ENCODE measurements around the gene EGLN3. TPM values are rescaled to one million over a fixed set of nuclear protein-coding genes. Genes with fewer than 3 reads are reported as not detected.
"Not testable (repeated sequence)": the region's sequence is repeated elsewhere in the genome, so short reads cannot be mapped to it uniquely, and the experiment has no call there.

The EGLN3 gene
- polyA plus RNA-seq, 12 donors, result 25.7 to 266 (median 62.6) TPM

DNA sequence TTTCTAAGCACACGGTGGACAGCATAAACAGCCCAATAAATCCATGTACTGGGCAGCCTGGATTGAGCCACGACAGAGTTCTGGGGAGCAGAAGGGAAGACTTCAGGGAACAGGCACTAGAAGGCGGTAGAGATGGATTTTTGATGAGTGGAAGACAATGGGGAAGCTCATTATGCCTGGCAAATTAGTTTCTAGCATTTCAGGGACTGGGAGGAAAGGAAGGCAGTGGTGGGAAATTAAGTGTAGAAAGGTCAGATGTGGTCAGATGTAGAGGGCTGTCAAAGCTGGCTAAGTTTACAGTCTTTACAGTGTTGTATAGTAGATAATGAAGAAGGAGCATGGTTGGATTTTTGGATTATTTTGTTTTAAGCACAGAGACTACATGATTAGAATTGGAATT lies 9.2 kb downstream of the EGLN3 start:
- no peak for DNase-seq

DNA sequence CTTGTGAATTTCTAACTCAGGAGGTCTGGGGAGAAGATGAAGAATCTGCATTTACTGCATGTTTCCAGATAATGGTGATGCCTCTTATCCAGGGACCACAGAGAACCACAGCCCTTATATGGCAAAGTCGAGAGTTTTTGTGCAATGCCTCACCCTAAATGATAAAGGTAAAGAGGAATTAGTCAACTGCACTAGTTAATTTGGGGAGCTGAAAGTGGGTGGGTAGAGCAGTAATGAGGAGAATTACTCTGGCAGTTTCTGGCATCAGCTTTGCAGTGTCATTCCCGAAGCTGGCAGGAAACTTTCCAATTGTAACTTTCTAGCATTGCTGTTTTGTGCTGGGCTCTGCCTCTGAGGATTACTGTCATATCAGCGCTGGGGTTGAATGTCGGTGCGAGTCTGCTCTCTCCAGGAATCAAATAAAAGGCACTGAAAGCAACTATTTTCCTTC lies 10.3 kb downstream of the EGLN3 start:
- no peak for DNase-seq

DNA sequence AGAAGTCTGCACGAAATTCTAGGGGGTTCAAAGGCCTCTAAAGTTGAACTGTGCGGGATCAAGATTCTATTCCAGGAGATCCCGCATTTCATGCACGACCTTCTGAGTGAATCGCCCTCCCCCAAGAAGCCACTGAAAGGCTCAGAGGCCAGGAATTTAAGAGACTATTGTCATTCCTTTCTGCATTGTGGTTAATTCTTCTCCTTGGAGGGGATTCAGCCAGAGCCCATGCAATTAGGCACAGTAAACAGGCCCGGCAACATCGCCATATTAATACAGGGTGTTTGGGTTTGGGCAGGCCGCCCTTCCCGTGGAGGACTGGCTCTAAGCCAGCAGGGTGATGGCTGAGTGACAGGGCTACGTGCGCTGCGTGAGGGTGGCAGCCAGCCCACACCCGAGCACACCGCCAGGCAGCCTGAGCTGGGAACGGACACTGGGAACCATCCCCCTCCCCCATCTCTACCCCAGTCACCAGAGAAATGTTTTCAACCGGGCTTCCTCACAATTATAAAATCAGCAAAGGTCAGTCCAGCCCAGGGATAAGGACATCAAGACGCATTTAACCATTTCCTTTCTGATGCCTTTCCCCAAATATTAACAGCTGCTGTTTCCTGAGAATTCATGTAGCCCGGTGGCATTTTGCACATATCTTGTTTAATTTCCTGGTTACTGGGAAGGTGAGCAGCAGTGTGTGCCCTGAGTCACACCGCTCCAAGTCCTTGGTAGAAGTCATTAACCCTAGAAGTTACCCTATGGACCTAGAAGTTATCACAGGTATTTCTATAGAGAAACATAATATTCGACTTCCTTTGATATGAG lies 12.5 kb downstream of the EGLN3 start:
- no peak for DNase-seq

DNA sequence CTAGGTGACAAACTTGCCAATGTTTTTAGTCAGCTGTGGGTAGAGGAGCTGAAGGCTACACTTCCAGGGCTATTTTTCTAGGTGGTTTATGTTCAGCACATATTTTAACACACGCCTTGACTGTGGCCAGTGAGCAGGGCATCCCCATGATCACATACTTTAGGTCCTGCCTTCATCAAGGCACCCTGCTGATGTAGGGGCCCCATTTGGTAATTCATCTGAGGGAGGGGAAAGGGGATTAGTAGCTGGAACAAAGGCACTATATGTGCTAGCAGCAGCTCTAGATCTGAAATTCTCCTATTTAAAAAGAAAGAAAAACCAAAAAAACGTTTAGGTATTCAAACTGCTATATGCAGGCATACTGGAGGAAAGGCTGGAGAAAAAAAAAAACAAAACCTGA lies 14.5 kb downstream of the EGLN3 start:
- DNase-seq, result no peak

DNA sequence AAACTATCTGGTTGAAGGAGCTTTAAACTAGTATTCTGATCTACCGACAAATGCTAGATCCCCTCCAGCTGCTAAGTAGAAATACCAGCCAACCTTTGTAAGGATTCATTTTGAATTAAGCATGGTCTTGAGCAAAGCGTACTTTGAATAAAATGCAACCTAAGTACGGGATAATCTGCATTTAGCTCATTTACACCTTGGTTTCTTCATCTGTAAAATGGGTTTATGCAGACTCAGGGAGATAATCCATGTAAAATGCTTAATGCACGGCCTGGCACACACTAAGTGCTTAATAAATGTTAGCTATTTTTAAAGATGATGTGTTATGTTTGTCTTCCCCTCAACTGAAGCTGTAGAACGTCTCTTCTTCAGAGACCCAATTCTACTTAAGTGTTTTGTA lies 15.9 kb downstream of the EGLN3 start:
- DNase-seq, result no peak

DNA sequence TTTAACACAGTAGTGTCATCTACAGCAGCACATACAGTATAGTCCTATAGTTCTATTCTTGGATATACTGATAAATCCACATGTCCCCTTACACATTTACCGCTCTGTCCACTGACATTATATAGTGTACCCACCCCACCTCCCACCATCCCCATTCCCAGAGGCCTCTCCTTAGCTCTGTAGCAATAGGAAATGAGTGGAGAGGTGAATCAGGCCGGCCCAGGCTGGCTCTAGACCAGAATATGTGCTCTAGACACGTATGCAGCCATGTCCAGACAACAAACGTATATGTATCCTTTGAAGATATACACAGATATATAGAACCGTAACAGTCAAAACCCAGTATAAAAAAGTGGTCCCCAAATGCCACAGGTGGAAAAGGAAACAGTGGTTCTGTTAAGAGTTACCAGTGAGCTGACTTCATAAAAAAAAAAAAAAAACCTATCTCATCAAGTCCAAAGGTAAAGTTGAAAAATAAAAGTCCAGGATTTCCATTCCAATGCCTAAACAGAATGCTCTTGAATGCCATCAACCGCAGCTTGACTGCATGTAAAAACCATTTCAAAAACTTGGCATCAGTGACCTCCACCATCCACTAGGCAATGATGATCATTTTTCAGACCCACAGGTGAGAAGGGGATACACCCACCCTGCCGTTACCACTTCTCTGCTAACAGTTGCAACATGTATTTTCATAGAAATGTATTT lies 16.7 kb downstream of the EGLN3 start:
- no peak for DNase-seq

DNA sequence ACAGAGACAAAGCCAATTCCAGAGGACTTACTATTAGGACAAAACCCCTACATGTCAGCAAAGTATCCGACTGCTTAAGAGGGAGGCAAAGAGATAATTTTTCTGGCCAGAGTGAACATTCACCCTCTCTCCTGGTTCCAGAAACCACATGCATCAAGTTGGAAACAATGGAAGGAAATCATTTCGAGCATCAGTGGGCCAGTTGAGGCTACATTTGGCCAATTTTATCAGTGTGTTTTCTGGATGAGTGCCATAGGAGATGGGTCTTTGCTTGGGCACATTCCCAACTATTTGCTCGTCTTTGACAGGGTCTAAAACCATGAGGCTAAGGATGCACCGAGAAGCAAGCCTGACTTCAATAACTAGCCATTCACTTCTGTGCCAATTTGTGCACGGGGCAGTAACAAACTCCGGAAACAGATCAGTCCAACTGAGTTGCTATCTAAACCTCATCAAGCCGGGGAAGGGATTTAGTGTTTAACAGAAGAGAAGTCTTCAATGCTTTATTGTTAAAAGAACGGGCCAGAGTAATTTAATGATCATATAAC lies 17.4 kb downstream of the EGLN3 start:
- DNase-seq, result no peak

DNA sequence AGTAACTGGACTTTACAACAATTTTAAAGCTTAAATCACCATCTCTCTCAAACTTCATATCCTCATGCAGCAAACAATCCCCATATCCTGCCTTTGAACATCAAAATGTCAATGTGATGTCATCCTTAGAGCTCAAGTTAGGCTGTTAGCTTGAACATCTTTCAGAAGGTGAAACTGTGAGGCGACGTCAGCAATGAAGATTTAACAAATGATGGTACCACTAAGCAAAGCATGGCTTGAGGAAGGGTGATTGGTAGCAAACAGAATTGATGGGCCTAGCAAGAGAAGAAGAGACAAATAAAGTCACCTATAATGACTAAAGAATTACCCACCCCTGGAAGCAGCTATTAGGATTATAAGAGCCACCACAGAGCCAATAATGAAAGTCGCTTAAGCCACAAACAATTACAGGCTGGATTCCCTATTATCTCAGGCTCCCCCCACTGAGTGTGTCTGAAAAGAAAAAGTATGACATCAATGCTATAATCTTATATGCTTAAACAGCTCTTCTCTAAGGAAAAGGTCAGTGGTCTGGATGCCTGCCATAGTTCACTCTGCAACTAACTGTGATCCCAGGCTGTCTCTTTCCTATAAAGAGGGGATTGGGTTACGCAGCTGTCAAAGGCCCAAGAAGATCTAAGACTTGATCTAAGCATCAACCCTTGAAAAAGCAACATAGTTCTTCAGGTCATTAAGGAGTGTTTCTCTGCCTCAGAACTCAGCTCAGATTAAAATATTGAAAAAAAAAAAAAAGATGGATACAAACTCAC lies 18.1 kb downstream of the EGLN3 start:
- no peak for DNase-seq

DNA sequence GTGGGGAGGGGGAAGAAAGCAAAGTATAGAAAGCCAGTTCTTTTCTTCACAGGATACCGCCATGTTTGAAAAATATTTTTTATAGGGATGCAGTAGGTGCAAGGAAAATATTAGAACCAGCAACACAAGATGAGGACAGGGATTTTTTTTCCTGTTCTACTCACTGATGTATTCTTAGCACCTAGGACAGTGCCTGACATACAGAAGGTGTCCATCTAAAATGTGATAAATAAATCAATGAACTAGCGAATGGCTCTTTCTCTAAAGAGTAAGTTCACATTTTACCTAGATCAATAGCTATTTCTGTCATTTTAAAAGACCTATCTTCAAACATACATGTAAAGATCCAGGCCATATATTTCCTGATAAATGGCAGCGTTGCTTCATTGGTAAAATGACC lies 18.8 kb downstream of the EGLN3 start:
- no peak for DNase-seq

DNA sequence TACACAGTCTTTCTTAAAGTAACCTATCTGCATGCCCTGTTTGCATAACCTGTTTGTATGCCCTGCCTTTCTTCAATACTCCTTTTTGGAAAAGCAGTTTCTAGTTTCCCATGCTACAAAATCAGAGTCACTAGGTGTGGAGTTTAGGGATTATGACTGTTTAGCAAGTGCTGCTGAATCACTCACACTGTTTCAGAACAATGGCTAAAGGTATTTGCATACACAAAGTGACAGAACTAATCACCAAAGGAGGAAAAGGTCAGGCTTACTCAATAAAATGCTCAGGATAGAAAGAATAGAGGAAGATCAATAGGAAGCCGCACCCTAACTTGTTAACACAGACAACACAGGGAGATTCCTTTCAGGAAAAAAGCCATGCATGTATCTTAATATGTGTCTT lies 19.4 kb downstream of the EGLN3 start:
- no peak for DNase-seq

DNA sequence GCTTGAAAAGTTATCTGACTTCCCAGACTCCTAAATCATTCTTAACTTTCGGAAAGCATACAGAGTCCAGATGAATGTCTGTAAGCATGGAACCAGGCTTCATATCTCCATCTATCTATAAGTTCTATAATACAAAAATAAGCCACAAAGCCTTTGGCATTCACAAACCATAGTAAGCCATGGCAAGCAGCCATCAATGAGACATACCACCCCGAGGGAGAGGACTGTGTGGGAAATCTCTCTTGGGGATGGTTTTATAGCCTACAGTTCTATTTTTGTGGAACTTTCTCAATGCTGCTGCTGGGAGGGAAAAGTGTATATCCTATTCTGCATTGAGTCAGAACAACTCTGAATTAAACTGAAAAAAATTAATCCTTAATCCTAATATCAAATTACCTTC lies 20.4 kb downstream of the EGLN3 start:
- no peak for DNase-seq

DNA sequence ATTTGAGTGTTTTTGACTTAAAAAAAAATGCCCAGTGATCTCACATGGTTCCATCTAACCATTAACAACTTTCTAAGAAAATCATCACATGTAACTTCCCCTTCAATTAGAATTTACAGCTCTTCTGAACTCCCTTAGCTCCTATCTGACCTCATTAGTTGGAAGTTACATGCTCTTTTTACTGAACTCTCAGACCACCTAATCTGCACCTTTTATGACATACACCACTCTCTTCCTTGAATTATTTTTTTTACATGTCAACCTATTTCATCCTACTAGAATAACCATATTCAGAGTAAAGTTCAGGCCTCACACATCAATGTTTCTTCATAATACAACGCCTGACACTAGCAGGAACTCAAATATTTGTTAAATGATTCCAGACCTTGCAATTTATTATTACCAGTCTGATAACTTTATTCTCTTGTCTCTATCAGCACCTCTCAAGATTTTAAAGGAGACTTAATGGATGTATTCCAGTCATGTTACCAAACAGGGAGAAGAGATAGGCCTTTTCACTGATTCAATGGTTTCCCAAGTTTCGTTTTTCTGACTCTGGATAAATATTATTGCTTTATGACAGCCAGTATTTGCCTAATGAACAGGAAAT lies 21.0 kb downstream of the EGLN3 start:
- no peak for DNase-seq

DNA sequence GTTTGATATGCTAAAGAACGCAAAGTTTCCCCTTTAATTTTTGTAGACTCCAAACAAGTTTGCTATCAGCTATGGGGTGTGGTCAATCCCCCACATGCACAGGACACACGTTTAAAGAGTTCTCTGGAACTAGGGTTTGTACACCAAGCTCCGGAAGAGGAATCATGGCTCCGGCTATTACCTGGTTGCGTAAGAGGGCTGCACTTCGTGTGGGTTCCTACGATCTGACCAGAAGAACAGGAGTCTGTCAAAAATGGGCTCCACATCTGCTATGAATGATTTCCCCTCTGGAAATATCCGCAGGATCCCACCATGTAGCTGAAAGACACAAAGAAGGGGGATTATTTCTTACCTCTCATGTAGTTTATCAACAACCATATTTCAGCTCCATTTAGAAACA lies 22.0 kb downstream of the EGLN3 start:
- DNase-seq, result no peak

DNA sequence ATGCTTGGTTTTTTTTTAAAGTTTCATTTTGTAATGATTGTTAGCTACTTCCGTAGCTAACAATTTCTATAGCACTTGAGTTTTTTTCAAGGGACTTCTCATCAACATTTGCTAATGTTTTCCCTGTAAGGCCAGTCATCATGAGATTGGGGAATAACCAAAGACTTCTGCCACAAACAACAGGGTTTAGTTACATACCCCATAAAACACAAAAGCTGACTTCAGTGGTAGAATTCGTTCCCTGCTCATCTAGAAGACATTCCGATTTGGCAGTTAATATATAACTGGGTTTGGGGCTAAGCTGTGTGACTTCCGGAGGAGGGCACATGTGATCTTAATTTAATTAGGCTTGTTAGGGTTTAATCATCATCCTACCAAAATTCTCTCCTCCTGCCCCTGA lies 22.9 kb downstream of the EGLN3 start:
- no peak for DNase-seq

DNA sequence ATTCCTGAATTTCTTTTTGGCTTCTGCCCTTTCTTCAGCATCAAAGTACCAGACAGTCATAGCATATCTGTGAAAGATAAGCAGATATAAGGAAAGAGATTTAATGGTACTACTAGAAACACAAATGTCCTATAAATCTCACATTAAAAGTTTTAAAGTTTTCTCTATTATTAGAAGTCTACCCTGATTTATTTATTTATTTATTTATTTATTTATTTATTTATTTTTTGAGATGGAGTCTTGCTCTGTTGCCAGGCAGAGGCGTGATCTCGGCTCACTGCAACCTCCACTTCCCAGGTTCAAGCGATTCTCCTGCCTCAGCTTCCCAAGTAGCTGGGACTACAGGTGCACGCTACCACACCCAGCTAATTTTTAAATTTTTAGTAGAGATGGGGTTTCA lies 23.9 kb downstream of the EGLN3 start:
- DNase-seq, result not testable (repeated sequence)

DNA sequence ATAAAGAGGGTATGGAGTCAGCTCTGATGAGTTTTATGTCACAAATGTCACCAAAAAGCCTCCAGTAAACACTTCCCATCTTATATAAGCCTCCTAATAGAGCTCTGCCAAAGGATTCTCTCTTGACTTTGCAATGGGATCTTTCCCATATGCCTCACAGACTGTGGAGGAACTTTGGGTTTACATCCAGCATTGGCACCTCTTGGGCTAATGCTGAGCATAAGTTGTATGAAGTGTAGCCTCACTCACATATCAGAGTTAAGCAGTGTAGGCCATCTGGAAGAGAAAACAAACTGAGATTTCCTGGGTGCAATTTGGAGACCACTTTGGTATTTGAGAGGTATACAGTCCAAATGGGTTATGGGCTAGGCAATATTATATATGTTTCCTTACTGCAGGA lies 24.9 kb downstream of the EGLN3 start:
- no peak for DNase-seq

DNA sequence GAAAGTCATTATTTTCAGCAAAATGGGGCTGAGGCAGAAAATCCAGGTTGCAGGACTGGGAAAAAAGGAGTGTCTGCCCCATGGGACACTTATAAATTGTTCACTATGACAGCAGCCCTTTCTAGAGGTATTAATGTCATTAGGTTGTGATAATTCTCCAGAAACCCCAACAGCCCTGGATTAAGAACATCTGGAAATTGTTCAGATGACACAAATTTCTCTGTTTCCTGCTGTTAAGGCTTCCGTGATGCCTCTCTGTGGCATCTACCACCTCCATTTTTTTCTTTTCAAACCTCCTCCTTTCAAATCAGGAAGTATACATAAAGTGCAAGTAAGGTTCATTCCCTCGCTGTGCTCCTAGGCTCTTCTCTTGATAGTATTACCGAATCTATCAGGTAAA lies 25.6 kb downstream of the EGLN3 start:
- no peak for DNase-seq

DNA sequence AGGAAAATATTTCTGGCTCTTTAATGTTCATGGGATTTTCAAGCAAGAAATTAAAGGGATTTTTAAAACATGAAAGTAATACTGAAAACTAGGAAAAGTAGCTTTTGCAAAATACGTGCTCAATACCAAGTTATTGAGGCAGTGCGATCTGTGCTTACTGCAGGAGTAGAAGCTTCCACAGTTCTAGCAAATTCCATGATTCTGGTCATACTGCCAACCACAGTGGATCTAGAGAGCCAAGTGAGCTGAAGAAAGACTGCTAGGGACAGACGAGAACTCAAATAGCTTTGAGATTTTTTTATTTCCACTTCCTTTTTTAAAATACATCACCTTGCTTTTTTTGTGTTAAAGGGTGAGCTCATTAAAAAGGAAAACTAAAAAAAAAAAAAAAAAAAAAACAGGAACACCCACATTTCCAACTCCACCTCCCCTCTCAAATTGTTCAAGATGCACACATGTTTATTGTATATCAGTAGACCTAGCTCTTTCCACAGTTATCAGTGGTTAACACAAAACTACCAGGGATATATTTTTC lies 26.2 kb downstream of the EGLN3 start:
- no peak for DNase-seq

DNA sequence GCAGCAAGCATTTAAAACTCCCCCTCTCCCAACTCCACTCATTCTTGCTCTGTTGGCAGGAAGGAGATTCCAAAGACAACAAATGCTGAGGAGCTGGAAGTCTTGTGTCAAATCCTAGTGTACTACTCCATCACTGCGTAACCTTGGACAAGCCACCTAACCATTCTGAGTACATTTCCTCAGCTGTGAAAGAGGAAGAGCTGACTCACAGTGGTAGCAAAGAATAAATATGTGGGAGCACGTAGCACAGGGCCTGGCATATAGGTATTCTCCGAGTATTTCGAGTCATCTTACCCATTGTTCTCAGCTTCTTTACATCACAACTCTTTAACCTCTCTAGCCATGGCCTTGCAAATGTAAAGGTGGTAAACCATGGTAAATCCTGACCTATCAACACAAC lies 28.7 kb downstream of the EGLN3 start:
- DNase-seq, result no peak

DNA sequence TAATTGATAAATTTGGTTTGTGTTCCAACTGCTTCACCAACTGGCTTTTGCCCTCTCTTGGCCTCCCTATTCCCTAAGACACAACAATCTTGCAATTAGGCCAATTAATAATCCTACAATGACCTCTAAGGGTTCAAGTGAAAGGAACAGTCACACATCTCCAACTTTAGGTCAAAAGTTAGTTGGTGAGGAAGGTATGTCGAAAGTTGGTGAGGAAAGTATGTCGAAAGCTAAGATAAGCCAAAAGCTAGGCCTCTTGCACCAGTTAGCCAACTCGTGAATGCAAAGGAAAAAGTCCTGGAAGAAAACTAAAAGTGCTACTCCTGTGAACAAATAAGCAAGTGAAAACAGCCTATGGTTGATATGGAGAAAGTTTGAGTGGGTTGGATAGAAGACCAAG lies 32.6 kb downstream of the EGLN3 start:
- DNase-seq, result no peak

DNA sequence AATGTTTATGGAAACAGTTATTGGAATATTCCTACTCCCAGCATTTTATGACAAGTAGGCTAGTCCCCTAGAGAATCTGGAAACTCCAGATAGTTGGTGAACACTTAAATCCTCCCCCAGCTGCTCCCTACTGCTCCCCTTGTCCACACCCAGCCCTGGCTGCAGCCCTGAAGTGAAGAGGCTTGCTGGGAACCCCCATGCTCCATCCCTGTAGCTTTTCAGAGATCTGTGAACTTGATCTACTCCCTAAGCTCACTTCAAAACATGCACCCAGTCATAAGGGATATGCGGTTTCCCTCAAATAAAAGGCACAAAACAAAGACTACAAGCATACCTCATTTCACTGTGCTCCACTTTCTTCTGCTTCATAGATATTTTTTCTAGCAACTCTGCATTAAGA lies 33.2 kb downstream of the EGLN3 start:
- no peak for DNase-seq
